CD4-positive, CD25-positive, alpha-beta regulatory T cell (primary cell): ENCODE measurements around the gene ARHGEF16. TPM values are rescaled to one million over a fixed set of nuclear protein-coding genes. Genes with fewer than 3 reads are reported as not detected.
A peak's percentile ranks its signal among the peaks of the same experiment; 100 is the strongest.

ENCODE experiments used
- ATAC-seq, 2 donors: fragments of 150-1000 bp; cut with Tn5 transposase; one replicate each; pipeline ENCODE4 v1.10.0; 2021; ENCODE audit warnings: low read depth in 2 of 2, moderate number of reproducible peaks in 2 of 2, moderate library complexity in 1 of 2
- DNase-seq, 3 donors: peaks; one replicate each; pipeline versions ENCODE4 v3.0.0 to v3.0.0-alpha.2; 2012 to 2022; ENCODE audit warnings: mixed read lengths in 1 of 3
- H3K27ac ChIP-seq: one replicate; pipeline ENCODE4 v1.7.0; 2013; ENCODE audit warnings: mild to moderate bottlenecking, low read length; ENCODE audit not compliant: insufficient read depth, poor library complexity, severe bottlenecking
- H3K27me3 ChIP-seq: one replicate; pipeline ENCODE4 v1.7.0; 2013; ENCODE audit warnings: low read length; ENCODE audit not compliant: control insufficient read depth, insufficient read depth
- H3K36me3 ChIP-seq: one replicate; pipeline ENCODE4 v1.7.0; 2013; ENCODE audit warnings: mild to moderate bottlenecking, low read length, moderate library complexity; ENCODE audit not compliant: control insufficient read depth, insufficient read depth
- H3K4me1 ChIP-seq: 2 replicates; pipeline ENCODE4 v1.7.0; 2013; ENCODE audit warnings: mild to moderate bottlenecking, low read length; ENCODE audit not compliant: insufficient read depth, control insufficient read depth, poor library complexity, severe bottlenecking
- H3K4me3 ChIP-seq: one replicate; pipeline ENCODE4 v1.7.0; 2013; ENCODE audit warnings: low read depth, mild to moderate bottlenecking, low read length, moderate library complexity
- H3K9me3 ChIP-seq, 2 experiments: 1 replicate in 1 of 2; 2 replicates in 1 of 2; pipeline ENCODE4 v1.7.0; 2013; ENCODE audit warnings: low read length in 2 of 2, mild to moderate bottlenecking in 1 of 2, moderate library complexity in 1 of 2; ENCODE audit not compliant: control insufficient read depth in 2 of 2
- H3K27ac Mint-ChIP-seq, 3 donors: one replicate each; pipeline ENCODE4 v1.8.0; 2020 to 2022; ENCODE audit warnings: mild to moderate bottlenecking in 3 of 3, mixed read lengths in 3 of 3, moderate library complexity in 2 of 3
- H3K27me3 Mint-ChIP-seq: one replicate; pipeline ENCODE4 v1.8.0; 2022; ENCODE audit warnings: mild to moderate bottlenecking, mixed read lengths
- H3K36me3 Mint-ChIP-seq: one replicate; pipeline ENCODE4 v1.8.0; 2020; ENCODE audit warnings: mixed read lengths
- H3K4me1 Mint-ChIP-seq, 4 donors: one replicate each; pipeline ENCODE4 v1.8.0; 2020 to 2022; ENCODE audit warnings: mixed read lengths in 4 of 4, mild to moderate bottlenecking in 1 of 4
- H3K4me3 Mint-ChIP-seq, 4 donors: one replicate each; pipeline ENCODE4 v1.8.0; 2020 to 2022; ENCODE audit warnings: mild to moderate bottlenecking in 4 of 4, mixed read lengths in 4 of 4, moderate library complexity in 3 of 4
- H3K9me3 Mint-ChIP-seq, 7 donors: one replicate each; pipeline ENCODE4 v1.8.0; 2020 to 2022; ENCODE audit warnings: mixed read lengths in 7 of 7, mild to moderate bottlenecking in 3 of 7, moderate library complexity in 2 of 7
- polyA plus RNA-seq, 4 donors: library from polyadenylated mRNA; unstranded; fragments of 300-500 nt; fragmentation: Illumina TruSeq; gene quantifications; one replicate each; pipeline ENCODE4 v1.2.3, GENCODE V29; 2021
- total RNA-seq: library from RNA; stranded (reverse); gene quantifications from one replicate; pipeline ENCODE4 v1.2.3, GENCODE V29; 2022

The ARHGEF16 gene
- total and polyA plus RNA-seq, 5 donors from 2014 or later = not detected

- ATAC-seq (no peak), DNase-seq (no peak)
- H3K36me3 Mint-ChIP-seq = no peaks in the 10 kb centered on the region
- no peaks in the 10 kb centered on the region for H3K9me3 ChIP-seq
- H3K4me3 ChIP-seq = no peak overlapping the region
- no peaks in the 10 kb centered on the region for H3K27me3 ChIP-seq
- peaks cover 8% of the 10 kb centered on the region for H3K27me3 Mint-ChIP-seq
- no peak overlapping the region for H3K27ac ChIP-seq
- H3K4me3 Mint-ChIP-seq = no peak overlapping the region
- H3K36me3 ChIP-seq = no peaks in the 10 kb centered on the region
- no peak overlapping the region for H3K27ac Mint-ChIP-seq
- H3K9me3 Mint-ChIP-seq = peaks cover 0 to 6% (median 0%) of the 10 kb centered on the region in 7 donors
- H3K4me1 ChIP-seq = peaks cover 19% of the 10 kb centered on the region
- H3K4me1 Mint-ChIP-seq = peaks cover 0 to 9% (median 0%) of the 10 kb centered on the region in 4 donors
These were observed 1.6 kb upstream of the ARHGEF16 start for GRCh38 chr1:3452866-3453175.

GRCh38 chr1:3453203-3453761 is 1.2 kb upstream of the ARHGEF16 start:
- peak; percentile 68 to 73 for ATAC-seq
- Histone ChIP-seq H3K4me1 (peaks cover 19% of the 10 kb centered on the region), H3K9me3 (no peaks in the 10 kb centered on the region), H3K27ac (no peak overlapping the region), H3K27me3 (no peaks in the 10 kb centered on the region), H3K4me3 (no peak overlapping the region), H3K36me3 (no peaks in the 10 kb centered on the region)
- peak; percentile 49 to 72 (median 59) for DNase-seq
- Mint-ChIP-seq H3K27ac (no peak overlapping the region), H3K36me3 (no peaks in the 10 kb centered on the region), H3K4me1 (peaks cover 0 to 9% (median 0%) of the 10 kb centered on the region in 4 donors), H3K4me3 (peak overlapping the region; percentile 69 to 79 (median 71)), H3K27me3 (peaks cover 8% of the 10 kb centered on the region), H3K9me3 (peaks cover 0 to 4% (median 0%) of the 10 kb centered on the region in 7 donors)

DNA sequence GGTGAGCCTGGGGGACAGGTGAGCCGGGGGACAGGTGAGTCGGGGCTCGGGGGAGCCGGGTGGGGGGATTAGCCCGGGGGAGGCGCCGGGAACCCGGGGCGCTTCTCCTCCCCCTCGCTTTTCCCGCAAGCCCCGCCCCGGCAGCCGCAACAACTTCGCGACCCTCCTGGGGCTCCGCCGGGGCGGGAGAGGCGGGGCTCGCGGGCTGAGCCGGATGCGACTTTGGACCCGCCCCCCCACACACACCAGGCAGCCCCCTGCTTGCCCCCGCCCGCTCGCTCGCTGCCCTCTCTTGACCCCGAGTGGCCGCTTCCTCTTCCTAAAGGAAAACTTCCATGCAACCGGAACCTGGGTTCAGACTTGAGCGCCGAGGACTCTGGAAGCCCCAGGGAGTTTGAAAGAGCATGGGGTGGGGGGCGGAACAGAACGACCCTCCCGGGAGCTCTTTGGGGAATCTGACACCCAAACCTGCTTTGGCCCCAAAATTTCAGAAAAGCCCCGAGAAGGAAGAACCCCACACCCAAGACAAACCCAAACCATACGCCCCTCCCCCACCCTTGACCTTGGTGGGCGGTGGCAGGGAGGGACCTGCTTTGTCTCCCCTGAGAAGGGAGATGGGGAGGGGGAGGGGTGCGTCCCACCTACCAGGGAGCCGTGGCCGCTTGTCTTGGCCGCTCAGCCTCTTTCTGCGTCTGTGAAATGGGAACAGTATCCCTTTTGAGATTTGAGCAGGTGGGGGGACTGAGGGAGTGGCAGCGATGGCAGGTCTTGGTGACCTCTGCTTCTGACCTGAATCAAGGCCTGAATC is 550 bp downstream of the ARHGEF16 start:
- Histone ChIP-seq H3K36me3 (no peaks in the 10 kb centered on the region), H3K4me1 (peaks cover 19% of the 10 kb centered on the region), H3K9me3 (no peaks in the 10 kb centered on the region), H3K4me3 (no peak overlapping the region), H3K27me3 (no peaks in the 10 kb centered on the region), H3K27ac (no peak overlapping the region)
- no peak overlapping the region for H3K27ac Mint-ChIP-seq
- peaks cover 5% of the 10 kb centered on the region for H3K27me3 Mint-ChIP-seq
- ATAC-seq (peak in 1 of 2 donors; percentile 6), DNase-seq (peak in 1 of 3 donors; percentile 15)
- H3K9me3 Mint-ChIP-seq = no peaks in the 10 kb centered on the region
- H3K4me1 Mint-ChIP-seq = peaks cover 0 to 9% (median 0%) of the 10 kb centered on the region in 4 donors
- H3K4me3 Mint-ChIP-seq = peak overlapping the region in 3 of 4 donors; percentile 63 to 76 (median 73)
- H3K36me3 Mint-ChIP-seq = no peaks in the 10 kb centered on the region

DNA sequence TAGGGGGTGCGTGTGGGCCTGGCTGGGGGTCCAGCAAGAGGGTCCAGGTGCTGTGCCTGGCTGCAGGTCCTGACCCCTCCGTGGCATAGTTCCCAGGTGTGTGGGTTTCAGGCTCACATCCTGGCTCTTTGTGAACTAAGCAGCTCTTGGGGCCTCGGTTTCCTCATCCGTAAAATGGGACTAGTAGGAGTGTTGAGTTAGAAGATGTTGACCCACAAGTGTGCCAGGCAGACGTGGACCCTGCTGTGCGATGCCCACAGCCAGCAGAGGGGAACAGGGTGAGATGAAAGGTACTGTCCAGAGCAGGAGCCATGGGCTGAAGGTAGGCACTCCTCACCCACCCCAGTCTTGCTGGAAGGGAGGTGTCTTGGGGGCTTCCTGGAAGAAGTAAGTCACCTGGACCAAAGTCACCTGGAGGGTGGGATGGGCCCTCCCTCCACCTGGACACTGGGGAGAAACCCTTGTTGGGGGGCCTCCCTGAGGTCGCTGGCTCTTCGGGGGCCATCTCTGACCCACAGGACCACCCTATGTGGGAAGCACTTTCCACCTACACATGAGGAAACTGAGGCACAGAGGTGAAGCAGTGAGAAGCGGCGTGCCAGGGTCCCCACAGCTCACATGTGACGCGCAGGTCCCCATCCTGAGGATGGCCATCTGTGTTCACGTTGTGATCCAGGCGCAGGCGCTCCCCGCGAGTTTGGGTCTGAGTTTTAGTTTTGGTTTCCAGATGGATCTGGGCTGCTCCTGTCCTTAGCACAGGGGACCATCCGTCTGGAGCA is 1.4 kb downstream of the ARHGEF16 start:
- Histone ChIP-seq H3K4me1 (peaks cover 19% of the 10 kb centered on the region), H3K27me3 (no peaks in the 10 kb centered on the region), H3K4me3 (no peak overlapping the region), H3K9me3 (no peaks in the 10 kb centered on the region), H3K27ac (no peak overlapping the region), H3K36me3 (no peaks in the 10 kb centered on the region)
- Mint-ChIP-seq H3K27me3 (peaks cover 5% of the 10 kb centered on the region), H3K27ac (no peak overlapping the region), H3K4me3 (peak overlapping the region in 3 of 4 donors; percentile 63 to 76 (median 73)), H3K4me1 (peaks cover 0 to 9% (median 0%) of the 10 kb centered on the region in 4 donors), H3K36me3 (no peaks in the 10 kb centered on the region), H3K9me3 (no peaks in the 10 kb centered on the region)
- ATAC-seq (no peak), DNase-seq (no peak)

GRCh38 chr1:3456449-3456963 is 2.0 kb downstream of the ARHGEF16 start:
- ATAC-seq (no peak), DNase-seq (no peak)
- H3K9me3 ChIP-seq = no peaks in the 10 kb centered on the region
- H3K4me1 Mint-ChIP-seq = peaks cover 0 to 9% (median 0%) of the 10 kb centered on the region in 4 donors
- H3K36me3 Mint-ChIP-seq = no peaks in the 10 kb centered on the region
- no peaks in the 10 kb centered on the region for H3K36me3 ChIP-seq
- H3K27me3 ChIP-seq = no peaks in the 10 kb centered on the region
- H3K27me3 Mint-ChIP-seq = peaks cover 5% of the 10 kb centered on the region
- H3K4me1 ChIP-seq = peaks cover 19% of the 10 kb centered on the region
- H3K4me3 Mint-ChIP-seq = no peak overlapping the region
- no peak overlapping the region for H3K27ac ChIP-seq
- no peaks in the 10 kb centered on the region for H3K9me3 Mint-ChIP-seq
- H3K4me3 ChIP-seq = no peak overlapping the region
- H3K27ac Mint-ChIP-seq = no peak overlapping the region

GRCh38 chr1:3456964-3457909 is 2.8 kb downstream of the ARHGEF16 start:
- Histone ChIP-seq H3K36me3 (no peaks in the 10 kb centered on the region), H3K27me3 (no peaks in the 10 kb centered on the region), H3K9me3 (no peaks in the 10 kb centered on the region), H3K4me3 (no peak overlapping the region), H3K4me1 (peaks cover 19% of the 10 kb centered on the region), H3K27ac (no peak overlapping the region)
- H3K9me3 Mint-ChIP-seq = no peaks in the 10 kb centered on the region
- DNase-seq (no peak), ATAC-seq (no peak)
- peaks cover 0 to 9% (median 0%) of the 10 kb centered on the region in 4 donors for H3K4me1 Mint-ChIP-seq
- H3K27me3 Mint-ChIP-seq = peaks cover 5% of the 10 kb centered on the region
- H3K27ac Mint-ChIP-seq = no peak overlapping the region
- H3K36me3 Mint-ChIP-seq = no peaks in the 10 kb centered on the region
- H3K4me3 Mint-ChIP-seq = peak overlapping the region in 1 of 4 donors; percentile 63
